ENCODE data around the gene COX7C.

The COX7C gene

DNA sequence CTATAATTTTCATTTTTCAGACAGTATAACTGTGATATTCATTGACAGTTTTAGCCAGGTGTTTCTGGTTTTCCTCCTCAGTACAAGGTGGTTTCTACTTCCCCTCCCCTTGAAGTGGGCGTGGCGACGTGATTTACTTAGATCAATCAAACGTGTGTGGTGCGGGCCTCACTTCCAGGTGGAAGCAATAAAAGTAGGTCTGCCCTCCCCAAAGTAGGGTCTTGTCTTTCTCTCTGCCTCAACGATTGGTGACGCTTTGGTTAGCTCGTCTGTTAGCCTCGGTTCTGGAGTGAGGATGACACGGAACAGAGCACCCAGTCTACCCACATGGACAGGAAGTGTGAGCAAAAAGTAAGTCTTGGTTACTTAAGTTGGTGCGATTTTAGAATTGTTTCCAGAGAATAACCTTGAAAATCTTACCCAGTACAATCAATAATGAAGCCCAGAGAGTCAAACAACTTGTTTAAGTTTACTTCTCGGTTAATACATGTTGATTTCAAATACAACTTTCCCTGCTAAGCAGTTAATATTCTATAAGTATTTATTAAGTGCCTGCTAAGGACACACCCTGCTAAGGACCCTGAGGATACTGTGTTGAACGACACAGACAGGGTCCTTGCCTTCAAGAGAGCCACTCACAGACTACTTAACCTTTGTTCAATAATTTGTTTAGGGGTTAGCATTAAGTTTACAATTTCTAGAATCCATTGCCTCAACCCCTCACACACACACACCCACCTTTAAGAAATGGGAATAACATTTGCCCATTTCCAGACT lies 48.4 kb downstream of the COX7C start:
- no peak for DNase-seq

DNA sequence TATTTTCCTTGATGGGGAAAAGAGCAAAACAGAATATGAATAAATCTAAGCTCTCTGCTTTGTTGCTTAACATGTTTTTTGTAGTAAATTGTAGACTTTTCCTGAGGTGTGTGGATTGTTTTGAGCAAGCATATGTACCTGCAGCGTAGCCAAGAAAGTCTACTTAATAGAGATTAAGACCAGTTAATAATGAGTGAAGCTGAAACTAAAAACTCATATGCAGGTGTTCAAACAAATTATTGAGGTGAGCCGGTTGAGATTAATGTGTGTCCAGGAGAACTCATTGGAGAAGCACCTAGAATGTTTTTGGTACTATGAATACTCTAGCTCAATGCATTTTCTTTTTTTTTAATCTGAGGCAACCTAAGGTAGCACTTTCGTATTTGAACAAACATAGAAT lies 49.2 kb downstream of the COX7C start:
- DNase-seq: no peak

All from T1000 (cell line).